Esophagus squamous epithelium (tissue), 5 donors: ENCODE data around the gene PAX3. TPM values are rescaled to one million over a fixed set of nuclear protein-coding genes. Genes with fewer than 3 reads are reported as not detected.

Experiments
- DNase-seq: peaks from one replicate; lab custom pipeline; 2025; lab: John Stamatoyannopoulos, UW
- H3K27ac ChIP-seq, 4 donors: fragments of 200-600 bp; sonication (generic); one replicate each; pipeline ENCODE4 v1.5.1; 2016 to 2019; ENCODE audit warnings: mild to moderate bottlenecking in 1 of 4
- H3K27me3 ChIP-seq, 4 donors: fragments of 200-600 bp; sonication (generic); 1 replicate in 3 of 4; 2 replicates in 1 of 4; pipeline versions ENCODE4 v1.5.1 to v1.6.0; 2017 to 2021; ENCODE audit warnings: antibody characterized with exemption in 1 of 4
- H3K36me3 ChIP-seq, 3 donors: fragments of 200-600 bp; sonication (generic); one replicate each; pipeline ENCODE4 v1.5.1; 2016 to 2019
- H3K4me1 ChIP-seq, 3 donors: fragments of 200-600 bp; sonication (generic); one replicate each; pipeline ENCODE4 v1.5.1; 2017 to 2019
- H3K4me3 ChIP-seq, 4 donors: fragments of 200-600 bp; sonication (generic); 1 replicate in 3 of 4; 2 replicates in 1 of 4; pipeline ENCODE4 v1.5.1; 2016 to 2019; ENCODE audit warnings: mild to moderate bottlenecking in 2 of 4, moderate library complexity in 1 of 4
- H3K9me3 ChIP-seq, 3 donors: fragments of 200-600 bp; sonication (generic); one replicate each; pipeline ENCODE4 v1.5.1; 2016 to 2019
- POLR2A ChIP-seq, 4 donors: fragments of 450-650 bp; IDR thresholded peaks; one replicate each; pipeline ENCODE4 v1.6.1; 2017; ENCODE audit warnings: antibody characterized with exemption in 4 of 4, mild to moderate bottlenecking in 4 of 4, moderate library complexity in 3 of 4
- WGBS, 2 donors: methylation state at CpG; one replicate each; pipeline ENCODE4 v1.1.5; 2018; 5-methylcytosine and 5-hydroxymethylcytosine counted together
- intact Hi-C: fragments of 100-400 bp; cut with DNase I; formaldehyde crosslinking; loops from one replicate; pipeline ENCODE4 v1.15.0; 2022
- total RNA-seq, 4 donors: library from RNA; depleted of rRNA; stranded (reverse); fragments of >200 nt; gene quantifications; one replicate each; pipeline ENCODE4 v1.1.0, GENCODE V29; 2016
- TF ChIP-seq, protein P1 (sequence below), 6 experiments: fragments of 450-650 bp in 4 of 6; fragments of 200-600 bp in 2 of 6; sonication (generic) in 2 of 6; IDR thresholded peaks; one replicate each; pipeline ENCODE4 v1.5.1; 2016 to 2019; ENCODE audit warnings: antibody characterized with exemption in 6 of 6, mild to moderate bottlenecking in 4 of 6, moderate library complexity in 4 of 6
- donor health status: DM: yes; HTN: yes; CAD: no.

The PAX3 gene
- total RNA-seq, 4 donors from 2014 or later: not detected

DNA sequence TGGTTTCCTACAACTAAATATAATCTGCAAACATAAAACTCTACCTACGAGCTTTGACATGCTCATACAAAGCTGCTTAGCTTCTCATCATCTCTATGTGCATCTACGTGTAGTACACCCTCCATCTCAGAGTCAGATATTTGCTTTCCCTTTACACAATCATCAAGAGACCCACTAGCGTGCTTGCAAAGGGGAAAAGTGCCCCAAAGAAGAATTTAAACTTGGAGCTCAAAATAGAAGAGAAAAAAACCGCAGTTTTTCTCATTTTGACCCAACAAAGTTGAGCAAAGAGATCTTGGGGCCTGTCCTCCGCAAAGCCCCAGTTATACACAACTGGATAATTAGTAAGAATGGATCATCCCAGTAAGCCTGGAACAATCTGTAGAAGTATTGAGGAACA lies 104.1 kb downstream of the PAX3 start:
- TF ChIP-seq POLR2A (IDR thresholded peaks at IDR 0.05): no peak
- TF ChIP-seq, protein P1, sequence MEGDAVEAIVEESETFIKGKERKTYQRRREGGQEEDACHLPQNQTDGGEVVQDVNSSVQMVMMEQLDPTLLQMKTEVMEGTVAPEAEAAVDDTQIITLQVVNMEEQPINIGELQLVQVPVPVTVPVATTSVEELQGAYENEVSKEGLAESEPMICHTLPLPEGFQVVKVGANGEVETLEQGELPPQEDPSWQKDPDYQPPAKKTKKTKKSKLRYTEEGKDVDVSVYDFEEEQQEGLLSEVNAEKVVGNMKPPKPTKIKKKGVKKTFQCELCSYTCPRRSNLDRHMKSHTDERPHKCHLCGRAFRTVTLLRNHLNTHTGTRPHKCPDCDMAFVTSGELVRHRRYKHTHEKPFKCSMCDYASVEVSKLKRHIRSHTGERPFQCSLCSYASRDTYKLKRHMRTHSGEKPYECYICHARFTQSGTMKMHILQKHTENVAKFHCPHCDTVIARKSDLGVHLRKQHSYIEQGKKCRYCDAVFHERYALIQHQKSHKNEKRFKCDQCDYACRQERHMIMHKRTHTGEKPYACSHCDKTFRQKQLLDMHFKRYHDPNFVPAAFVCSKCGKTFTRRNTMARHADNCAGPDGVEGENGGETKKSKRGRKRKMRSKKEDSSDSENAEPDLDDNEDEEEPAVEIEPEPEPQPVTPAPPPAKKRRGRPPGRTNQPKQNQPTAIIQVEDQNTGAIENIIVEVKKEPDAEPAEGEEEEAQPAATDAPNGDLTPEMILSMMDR (IDR thresholded peaks at IDR 0.05): no peak
- H3K9me3 ChIP-seq: no peaks in the 10 kb centered on the region
- H3K27me3 ChIP-seq: no peaks in the 10 kb centered on the region
- H3K4me1 ChIP-seq: no peaks in the 10 kb centered on the region
- no peak for DNase-seq
- intact Hi-C loops: no loop called here
- no peak overlapping the region for H3K27ac ChIP-seq
- WGBS, 2 donors: 56 to 65% methylated on average over 5 of the region's 5 CpGs
- no peak overlapping the region for H3K4me3 ChIP-seq
- no peaks in the 10 kb centered on the region for H3K36me3 ChIP-seq

DNA sequence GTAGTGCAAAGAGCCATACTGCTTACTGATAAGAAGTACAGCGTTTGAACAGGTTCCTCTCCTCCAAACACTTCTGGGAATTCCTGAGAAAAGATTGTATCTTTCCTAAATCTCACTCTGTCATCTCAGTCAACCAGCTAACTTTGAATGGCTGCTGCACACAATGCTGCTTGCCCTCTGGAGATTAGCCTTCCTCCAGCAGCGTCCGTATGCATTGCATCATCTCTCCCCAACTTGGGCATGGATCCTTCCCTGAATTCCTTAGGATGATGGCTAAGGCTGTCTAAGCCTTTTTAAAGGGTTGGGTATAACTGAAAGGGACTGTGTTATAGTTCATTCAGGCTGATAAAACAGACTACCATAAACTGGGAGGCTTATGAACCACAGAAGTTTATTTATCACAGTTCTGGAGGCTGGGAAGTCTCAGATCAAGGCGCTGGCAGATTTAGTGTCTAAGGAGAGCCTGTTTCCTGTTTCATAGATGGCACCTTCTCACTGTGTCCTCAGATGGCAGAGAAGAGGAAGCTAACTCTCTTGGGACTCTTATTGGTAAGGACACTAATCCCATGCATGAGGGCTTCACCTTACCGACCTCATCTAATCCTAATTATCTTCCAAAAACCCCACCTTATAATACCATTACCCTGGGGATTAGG lies 105.3 kb downstream of the PAX3 start:
- no peaks in the 10 kb centered on the region for H3K4me1 ChIP-seq
- TF ChIP-seq, protein P1 (IDR thresholded peaks at IDR 0.05): no peak
- no peak for TF ChIP-seq POLR2A (IDR thresholded peaks at IDR 0.05)
- H3K36me3 ChIP-seq: no peaks in the 10 kb centered on the region
- DNase-seq: no peak
- H3K9me3 ChIP-seq: no peaks in the 10 kb centered on the region
- H3K27me3 ChIP-seq: no peaks in the 10 kb centered on the region
- WGBS, 2 donors: 37 to 42% methylated on average over 5 of the region's 5 CpGs
- intact Hi-C loops: no loop called here
- H3K27ac ChIP-seq: no peak overlapping the region
- H3K4me3 ChIP-seq: no peak overlapping the region

DNA sequence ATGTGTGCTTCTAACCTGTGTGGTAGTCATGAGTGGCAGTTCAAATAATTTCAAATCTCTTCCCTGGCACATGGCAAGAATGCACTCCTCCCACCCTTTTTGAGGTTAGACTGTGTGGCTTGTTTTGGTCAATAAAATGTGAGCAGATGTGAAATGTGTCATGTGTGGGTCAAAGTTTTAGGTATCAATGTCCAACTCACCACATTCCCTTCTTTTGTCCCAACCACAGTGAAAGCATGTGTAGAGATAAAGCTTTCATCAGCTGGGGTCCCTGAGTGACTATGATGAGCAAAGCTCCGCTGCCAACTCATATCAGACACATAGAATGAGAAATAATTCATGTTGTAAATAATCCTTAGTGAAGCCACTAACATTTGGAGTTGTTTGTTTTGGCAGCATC lies 118.2 kb downstream of the PAX3 start:
- Histone ChIP-seq H3K4me1 (no peaks in the 10 kb centered on the region), H3K9me3 (no peaks in the 10 kb centered on the region), H3K27me3 (no peaks in the 10 kb centered on the region), H3K36me3 (no peaks in the 10 kb centered on the region), H3K4me3 (no peak overlapping the region), H3K27ac (no peak overlapping the region)
- TF ChIP-seq, protein P1 (IDR thresholded peaks at IDR 0.05): no peak
- no peak for TF ChIP-seq POLR2A (IDR thresholded peaks at IDR 0.05)
- intact Hi-C loops: no loop called here
- 63 to 67% methylated on average over 1 of the region's 1 CpG for WGBS, 2 donors
- DNase-seq: no peak

DNA sequence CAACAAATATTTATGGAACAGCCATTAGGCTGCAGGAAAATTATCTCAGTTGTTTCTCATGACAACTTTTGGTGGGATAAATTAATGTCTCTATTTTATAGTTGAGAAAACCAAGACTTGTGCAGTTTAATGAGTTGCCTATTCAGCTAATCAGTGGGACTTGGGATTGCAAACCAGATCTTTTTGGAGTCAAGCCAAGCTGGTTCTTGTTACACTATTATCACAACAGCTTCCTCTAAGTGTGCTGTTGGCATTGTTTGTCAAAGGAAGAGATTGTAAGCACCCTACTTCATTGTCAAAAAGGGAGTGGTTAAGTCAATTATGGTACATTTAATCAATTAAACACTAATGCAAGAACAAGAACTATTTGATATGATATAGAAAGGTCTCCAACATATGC lies 119.2 kb downstream of the PAX3 start:
- intact Hi-C loops: no loop called here
- TF ChIP-seq, protein P1 (IDR thresholded peaks at IDR 0.05): no peak
- no peak for TF ChIP-seq POLR2A (IDR thresholded peaks at IDR 0.05)
- Histone ChIP-seq H3K36me3 (no peaks in the 10 kb centered on the region), H3K4me3 (no peak overlapping the region), H3K4me1 (no peaks in the 10 kb centered on the region), H3K27me3 (peaks cover 0 to 6% (median 0%) of the 10 kb centered on the region in 4 donors), H3K27ac (no peak overlapping the region), H3K9me3 (no peaks in the 10 kb centered on the region)
- no peak for DNase-seq

DNA sequence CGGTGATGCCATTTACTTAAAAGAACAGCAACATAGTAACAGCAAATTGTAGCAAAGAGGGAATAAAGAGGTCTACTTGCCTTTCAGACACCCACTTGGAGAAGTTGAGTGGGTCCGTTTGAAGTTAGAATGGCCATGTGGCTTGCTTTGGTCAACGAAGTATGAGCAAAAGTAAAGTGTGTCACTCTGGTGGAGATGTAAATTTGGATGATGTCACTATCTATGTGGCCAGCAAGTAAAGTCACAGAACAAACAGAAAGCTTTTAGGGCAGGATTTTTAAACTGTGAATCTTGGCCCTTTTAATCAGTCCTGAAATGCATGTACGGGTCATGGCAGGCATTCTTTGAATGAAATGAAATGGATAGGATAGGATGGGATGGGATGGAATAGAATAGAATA lies 120.3 kb downstream of the PAX3 start:
- H3K9me3 ChIP-seq: no peaks in the 10 kb centered on the region
- no peak overlapping the region for H3K27ac ChIP-seq
- H3K4me3 ChIP-seq: no peak overlapping the region
- H3K36me3 ChIP-seq: no peaks in the 10 kb centered on the region
- intact Hi-C loops: no loop called here
- H3K4me1 ChIP-seq: no peaks in the 10 kb centered on the region
- WGBS, 2 donors: 80 to 82% methylated on average over 4 of the region's 4 CpGs
- DNase-seq: no peak
- peaks cover 0 to 6% (median 0%) of the 10 kb centered on the region in 4 donors for H3K27me3 ChIP-seq
- TF ChIP-seq, protein P1 (IDR thresholded peaks at IDR 0.05): no peak
- TF ChIP-seq POLR2A (IDR thresholded peaks at IDR 0.05): no peak
